NT2/D1 (cell line): ENCODE measurements around the gene RAB1A.

Experiments used
- DNase-seq: peaks from one replicate; pipeline ENCODE4 v3.0.0-alpha.2; 2011; ENCODE audit warnings: low read depth, low spot score
- H3K27me3 ChIP-seq: 2 replicates; pipeline ENCODE4 v1.6.0; 2011; ENCODE audit warnings: mild to moderate bottlenecking; ENCODE audit not compliant: insufficient read length, insufficient read depth
- H3K36me3 ChIP-seq: 2 replicates; pipeline ENCODE4 v1.6.1; 2011; ENCODE audit warnings: mild to moderate bottlenecking, low read length, mixed read lengths; ENCODE audit not compliant: insufficient read depth, insufficient read length
- H3K4me1 ChIP-seq: 2 replicates; pipeline ENCODE4 v1.5.1; 2011; ENCODE audit not compliant: insufficient read depth, insufficient read length
- H3K4me3 ChIP-seq: 2 replicates; pipeline ENCODE4 v1.5.1; 2011; ENCODE audit warnings: low read depth; ENCODE audit not compliant: insufficient read length
- H3K9ac ChIP-seq: 2 replicates; pipeline ENCODE4 v1.6.0; 2011; ENCODE audit warnings: low read depth; ENCODE audit not compliant: insufficient read length
- H3K9me3 ChIP-seq: 2 replicates; pipeline ENCODE4 v1.5.1; 2011; ENCODE audit warnings: mild to moderate bottlenecking, low read length; ENCODE audit not compliant: insufficient read depth
- SUZ12 ChIP-seq: IDR thresholded peaks from 2 replicates; pipeline ENCODE4 v1.6.1; 2011; ENCODE audit not compliant: insufficient read length, insufficient read depth; ENCODE audit errors: extremely low read depth
- YY1 ChIP-seq: IDR thresholded peaks from 2 replicates; pipeline ENCODE4 v1.6.1; 2011; ENCODE audit not compliant: insufficient read length, insufficient read depth
- ZNF274 ChIP-seq: IDR thresholded peaks from 2 replicates; pipeline ENCODE4 v1.6.1; 2011; ENCODE audit warnings: mild to moderate bottlenecking, low read depth, low read length

RAB1A gene

GRCh38 chr2:65120990-65121693 is 8.8 kb downstream of the RAB1A start:
- Histone ChIP-seq H3K4me3 (no peak overlapping the region), H3K27me3 (no peaks in the 10 kb centered on the region), H3K36me3 (peaks cover 10% of the 10 kb centered on the region), H3K4me1 (peaks cover 2% of the 10 kb centered on the region), H3K9ac (no peak overlapping the region), H3K9me3 (no peaks in the 10 kb centered on the region)
- TF ChIP-seq YY1: no peak
- no peak for TF ChIP-seq SUZ12
- TF ChIP-seq ZNF274: no peak
- no peak for DNase-seq

- DNase-seq: no peak
- peaks cover 10% of the 10 kb centered on the region for H3K36me3 ChIP-seq
These were observed 13.3 kb downstream of the RAB1A start for GRCh38 chr2:65116645-65117044.

GRCh38 chr2:65114921-65115320 is 15.0 kb downstream of the RAB1A start:
- TF ChIP-seq SUZ12: no peak
- TF ChIP-seq ZNF274: no peak
- no peak for TF ChIP-seq YY1
- no peaks in the 10 kb centered on the region for H3K9me3 ChIP-seq
- peaks cover 7% of the 10 kb centered on the region for H3K36me3 ChIP-seq
- DNase-seq: no peak
- H3K4me3 ChIP-seq: no peak overlapping the region
- no peaks in the 10 kb centered on the region for H3K27me3 ChIP-seq
- H3K4me1 ChIP-seq: no peaks in the 10 kb centered on the region
- no peak overlapping the region for H3K9ac ChIP-seq

More at GRCh38 chr2:65116645-65117044, 13.3 kb downstream of the RAB1A start:
- TF ChIP-seq YY1: no peak
- TF ChIP-seq ZNF274: no peak
- no peak for TF ChIP-seq SUZ12
- H3K4me1 ChIP-seq: peaks cover 2% of the 10 kb centered on the region
- no peaks in the 10 kb centered on the region for H3K27me3 ChIP-seq
- H3K9ac ChIP-seq: no peak overlapping the region
- H3K9me3 ChIP-seq: no peaks in the 10 kb centered on the region
- no peak overlapping the region for H3K4me3 ChIP-seq

GRCh38 chr2:65113816-65114215 is 16.1 kb downstream of the RAB1A start:
- Histone ChIP-seq H3K27me3 (no peaks in the 10 kb centered on the region), H3K9ac (no peak overlapping the region), H3K36me3 (peaks cover 7% of the 10 kb centered on the region), H3K9me3 (no peaks in the 10 kb centered on the region), H3K4me1 (no peaks in the 10 kb centered on the region), H3K4me3 (no peak overlapping the region)
- no peak for TF ChIP-seq ZNF274
- TF ChIP-seq YY1: no peak
- no peak for TF ChIP-seq SUZ12
- no peak for DNase-seq

- no peaks in the 10 kb centered on the region for H3K9me3 ChIP-seq
- no peak overlapping the region for H3K9ac ChIP-seq
- H3K36me3 ChIP-seq: peaks cover 4% of the 10 kb centered on the region
- DNase-seq: no peak
- TF ChIP-seq SUZ12 (no peak), YY1 (no peak), ZNF274 (no peak)
- H3K4me3 ChIP-seq: no peak overlapping the region
- no peaks in the 10 kb centered on the region for H3K4me1 ChIP-seq
- no peaks in the 10 kb centered on the region for H3K27me3 ChIP-seq
These were observed 16.7 kb downstream of the RAB1A start for GRCh38 chr2:65113229-65113628.

- no peak for DNase-seq
- H3K27me3 ChIP-seq: no peaks in the 10 kb centered on the region
- no peaks in the 10 kb centered on the region for H3K4me1 ChIP-seq
- no peak overlapping the region for H3K4me3 ChIP-seq
- TF ChIP-seq SUZ12: no peak
- TF ChIP-seq ZNF274: no peak
- TF ChIP-seq YY1: no peak
- peaks cover 2% of the 10 kb centered on the region for H3K36me3 ChIP-seq
- no peaks in the 10 kb centered on the region for H3K9me3 ChIP-seq
- no peak overlapping the region for H3K9ac ChIP-seq
These were observed 17.3 kb downstream of the RAB1A start for GRCh38 chr2:65112633-65113032.

- Histone ChIP-seq H3K4me1 (no peaks in the 10 kb centered on the region), H3K9me3 (no peaks in the 10 kb centered on the region), H3K4me3 (no peak overlapping the region), H3K9ac (no peak overlapping the region), H3K36me3 (peaks cover 4% of the 10 kb centered on the region), H3K27me3 (no peaks in the 10 kb centered on the region)
- TF ChIP-seq ZNF274: no peak
- DNase-seq: no peak
These were observed 21.1 kb downstream of the RAB1A start for GRCh38 chr2:65108780-65109179.

GRCh38 chr2:65107530-65107929 is 22.4 kb downstream of the RAB1A start:
- H3K9ac ChIP-seq: no peak overlapping the region
- no peaks in the 10 kb centered on the region for H3K4me1 ChIP-seq
- DNase-seq: no peak
- no peaks in the 10 kb centered on the region for H3K27me3 ChIP-seq
- no peaks in the 10 kb centered on the region for H3K9me3 ChIP-seq
- H3K4me3 ChIP-seq: no peak overlapping the region
- TF ChIP-seq YY1 (no peak), SUZ12 (no peak), ZNF274 (no peak)
- H3K36me3 ChIP-seq: peaks cover 10% of the 10 kb centered on the region
